Erythroblast (primary cell): ENCODE data around the gene SLC16A2.
A peak's percentile ranks its signal among the peaks of the same experiment; 100 is the strongest.

Experiments used
- DNase-seq, 2 experiments: peaks; one replicate each; lab custom pipeline; 2025; lab: John Stamatoyannopoulos, UW
- GATA1 ChIP-seq: IDR thresholded peaks from 2 replicates; pipeline ENCODE4 v1.6.1; 2011; ENCODE audit warnings: low read depth, mild to moderate bottlenecking, control low read depth, low read length, moderate library complexity
- POLR2A ChIP-seq: IDR thresholded peaks from 2 replicates; pipeline ENCODE4 v1.6.1; 2011; ENCODE audit warnings: mild to moderate bottlenecking, low read length

SLC16A2 gene

DNA sequence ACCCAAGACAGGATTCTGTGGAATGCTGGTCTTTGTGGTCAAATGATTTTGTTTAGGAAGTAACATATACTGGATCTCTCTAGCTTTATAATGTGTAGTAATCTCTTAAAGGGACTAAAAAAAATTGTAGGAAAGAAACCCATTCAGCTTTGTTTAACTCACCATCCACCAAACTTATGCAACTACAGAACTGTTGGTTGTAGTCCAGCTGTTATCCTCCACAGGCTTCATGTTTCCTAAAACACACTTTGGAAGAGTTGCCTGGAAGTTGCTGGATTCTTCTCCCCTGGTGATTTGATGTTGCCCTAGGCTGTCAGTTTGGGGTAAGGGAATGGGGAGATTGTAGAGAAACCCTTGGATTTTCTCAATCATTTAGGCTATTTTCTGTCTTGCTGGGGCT lies 103.8 kb downstream of the SLC16A2 start:
- no peak for DNase-seq
- no peak for TF ChIP-seq GATA1
- no peak for TF ChIP-seq POLR2A

- DNase-seq: no peak
- TF ChIP-seq GATA1 (no peak), POLR2A (no peak)
These were observed 105.5 kb downstream of the SLC16A2 start for GRCh38 chrX:74526764-74527163.

- TF ChIP-seq GATA1 (no peak), POLR2A (no peak)
- no peak for DNase-seq
These were observed 106.1 kb downstream of the SLC16A2 start for GRCh38 chrX:74527350-74527749.

- TF ChIP-seq POLR2A (no peak), GATA1 (no peak)
- DNase-seq: no peak
These were observed 108.0 kb downstream of the SLC16A2 start for GRCh38 chrX:74529311-74529710.

DNA sequence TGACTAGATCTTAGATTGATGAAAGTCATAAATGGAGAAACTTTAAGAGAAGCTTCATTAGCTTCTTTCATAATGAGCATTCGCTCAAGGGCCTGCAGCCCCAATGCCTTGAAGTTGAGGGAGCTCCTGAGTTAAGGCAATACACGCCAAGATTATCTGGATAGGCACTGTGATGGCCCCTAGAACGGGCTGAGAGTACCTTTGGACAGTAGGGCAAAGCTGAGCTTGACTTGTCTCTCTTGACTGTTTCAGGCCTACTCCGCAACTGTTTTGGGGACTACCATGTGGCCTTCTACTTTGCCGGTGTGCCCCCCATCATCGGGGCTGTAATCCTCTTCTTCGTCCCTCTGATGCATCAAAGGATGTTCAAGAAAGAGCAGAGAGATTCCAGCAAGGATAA lies 109.8 kb downstream of the SLC16A2 start:
- TF ChIP-seq GATA1 (no peak), POLR2A (no peak)

DNA sequence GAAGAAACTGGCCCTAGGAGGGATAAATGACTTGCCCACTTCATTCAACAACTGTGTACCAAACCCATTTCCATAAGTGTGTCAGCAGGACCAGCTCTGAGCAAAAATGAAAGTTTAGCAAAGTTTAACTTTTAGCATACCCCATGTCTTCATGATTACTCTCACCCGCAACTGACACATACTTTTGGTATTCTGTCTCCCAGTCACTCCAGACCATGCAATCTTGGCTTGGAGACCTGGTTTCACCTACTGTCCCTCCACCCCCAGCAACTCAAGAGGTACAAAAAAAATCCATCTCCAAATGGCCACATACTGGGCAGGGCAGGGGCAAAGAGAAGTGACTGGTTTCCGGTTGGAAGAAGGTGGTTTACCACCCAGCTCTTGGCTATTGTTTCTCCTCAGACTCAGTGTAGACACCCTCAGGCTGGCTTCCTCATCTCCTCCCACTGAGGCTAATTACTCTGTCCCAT lies 113.3 kb downstream of the SLC16A2 start:
- no peak for DNase-seq
- TF ChIP-seq POLR2A (no peak), GATA1 (no peak)

More for the DNA sequence above, 109.8 kb downstream of the SLC16A2 start:
- DNase-seq: no peak

DNA sequence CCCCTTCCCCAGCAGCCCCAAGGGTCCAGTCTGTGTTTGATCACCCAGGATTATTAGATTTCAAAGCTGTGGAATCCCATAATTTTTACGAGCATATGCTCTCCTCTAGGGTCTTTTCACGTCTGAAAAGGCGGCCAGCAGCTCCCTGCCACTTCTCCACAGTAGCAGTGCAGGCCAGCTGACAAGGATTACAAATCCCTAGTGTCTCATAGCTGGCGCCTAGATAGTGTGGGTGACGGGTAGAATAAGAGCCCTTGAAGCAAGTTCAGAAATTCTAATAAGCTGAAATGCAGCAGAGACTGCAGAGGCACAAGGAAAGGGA lies 113.8 kb downstream of the SLC16A2 start:
- DNase-seq: no peak
- no peak for TF ChIP-seq POLR2A

DNA sequence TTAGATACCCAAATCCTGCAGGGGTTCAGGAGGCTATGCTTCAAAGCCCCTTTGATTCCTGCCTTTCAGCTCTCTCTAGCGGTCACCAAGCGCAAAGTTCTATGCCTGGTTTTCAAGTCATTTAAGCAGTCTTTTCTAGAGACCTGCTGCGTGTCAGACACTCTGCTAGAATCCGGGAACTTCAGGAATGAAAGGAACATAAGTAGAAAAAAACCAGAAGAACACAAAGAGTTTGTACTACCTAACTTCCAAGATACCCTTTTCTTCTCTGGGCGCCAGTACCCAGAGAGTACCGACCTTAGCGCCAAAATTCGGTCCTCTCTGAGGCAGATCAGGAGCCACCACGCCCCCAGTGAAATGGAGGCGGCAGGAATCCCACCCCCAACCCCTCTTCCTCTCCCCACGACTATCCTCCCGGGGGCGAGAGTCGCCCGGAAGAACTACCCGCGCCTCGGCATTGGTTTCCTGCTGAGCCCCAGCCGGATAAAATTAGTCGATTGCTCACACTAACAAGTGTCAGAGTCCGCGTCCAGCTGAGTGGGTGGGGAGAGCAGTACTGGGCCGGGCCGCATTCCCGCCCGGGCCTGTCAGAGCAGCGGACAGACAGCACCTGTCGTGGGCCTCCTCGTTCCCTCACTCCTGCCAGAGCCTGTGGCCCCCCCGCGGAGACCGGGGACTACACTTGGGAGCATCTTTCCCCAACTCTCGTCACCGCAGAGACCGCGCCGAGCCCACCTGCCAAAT lies 114.3 kb downstream of the SLC16A2 start:
- TF ChIP-seq GATA1 (no peak), POLR2A (no peak)
- DNase-seq: peak; percentile 0 to 12

DNA sequence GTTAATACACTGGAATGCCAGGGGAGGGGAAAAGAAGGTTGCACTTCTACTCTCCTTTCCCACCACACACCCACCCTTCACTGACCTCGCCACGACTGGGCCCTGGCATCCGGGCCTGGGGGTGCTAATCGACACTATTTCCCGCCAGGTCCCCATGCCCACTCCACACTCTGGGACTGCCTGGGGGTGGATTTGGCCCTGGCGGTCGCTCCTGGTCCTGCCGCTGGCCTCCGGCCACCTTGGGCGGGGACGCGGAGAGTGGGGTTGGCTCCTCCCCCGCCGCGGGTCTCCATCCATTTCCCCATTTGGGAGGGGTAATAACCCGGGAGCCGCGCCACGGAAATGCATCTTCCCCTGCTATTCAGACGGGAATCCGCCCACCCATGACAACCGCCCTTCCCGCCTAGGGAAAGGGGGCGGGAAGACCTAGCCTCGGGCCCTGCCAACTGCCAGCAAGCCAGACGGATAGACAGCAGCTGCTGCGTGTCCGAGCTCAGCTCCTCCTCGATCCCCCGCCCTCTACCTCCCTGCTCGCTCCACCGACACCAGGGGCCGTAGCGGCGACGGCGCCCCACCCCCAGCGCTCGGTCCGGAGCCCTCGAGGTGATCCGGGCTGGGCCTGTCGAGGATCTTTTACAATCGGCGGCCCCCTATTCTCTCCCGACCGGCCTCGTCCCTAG lies 115.0 kb downstream of the SLC16A2 start:
- peak; percentile 34 to 49 for DNase-seq
- no peak for TF ChIP-seq POLR2A
- TF ChIP-seq GATA1: no peak

DNA sequence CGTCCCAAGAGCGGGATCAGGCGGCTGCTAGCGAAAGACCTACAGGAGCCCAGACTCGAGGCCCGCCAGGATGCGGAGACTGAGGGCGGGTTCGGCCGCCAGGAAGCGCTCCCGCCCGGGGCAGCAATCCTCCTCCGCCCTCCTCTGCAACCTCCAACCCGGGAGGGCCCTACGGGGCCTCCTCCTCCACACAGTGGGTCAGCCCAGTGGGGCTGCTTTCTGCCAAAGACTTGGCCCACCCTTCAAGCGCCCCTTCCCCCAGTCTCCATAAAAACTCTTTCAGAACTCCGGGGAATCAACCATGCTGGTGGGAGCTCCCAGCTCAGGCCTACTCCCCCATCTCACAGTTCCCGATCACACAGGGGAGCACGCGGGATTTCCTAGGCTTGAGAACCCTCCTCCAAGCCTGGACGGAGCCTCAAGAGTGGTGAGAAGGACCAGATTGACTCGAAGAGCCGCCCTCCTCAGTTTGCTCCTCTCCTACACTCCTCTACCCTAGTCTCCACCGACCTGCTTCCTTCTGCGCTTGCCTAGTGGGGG lies 115.6 kb downstream of the SLC16A2 start:
- TF ChIP-seq POLR2A (no peak), GATA1 (no peak)
- DNase-seq: no peak

- no peak for TF ChIP-seq GATA1
- no peak for TF ChIP-seq POLR2A
- DNase-seq: no peak
These were observed 119.4 kb downstream of the SLC16A2 start for GRCh38 chrX:74540635-74541249.

GRCh38 chrX:74545880-74546523 lies 124.7 kb downstream of the SLC16A2 start:
- no peak for TF ChIP-seq GATA1
- TF ChIP-seq POLR2A: no peak
- DNase-seq: no peak

- DNase-seq: no peak
- no peak for TF ChIP-seq POLR2A
- no peak for TF ChIP-seq GATA1
These were observed 125.7 kb downstream of the SLC16A2 start for GRCh38 chrX:74546984-74547383.

DNA sequence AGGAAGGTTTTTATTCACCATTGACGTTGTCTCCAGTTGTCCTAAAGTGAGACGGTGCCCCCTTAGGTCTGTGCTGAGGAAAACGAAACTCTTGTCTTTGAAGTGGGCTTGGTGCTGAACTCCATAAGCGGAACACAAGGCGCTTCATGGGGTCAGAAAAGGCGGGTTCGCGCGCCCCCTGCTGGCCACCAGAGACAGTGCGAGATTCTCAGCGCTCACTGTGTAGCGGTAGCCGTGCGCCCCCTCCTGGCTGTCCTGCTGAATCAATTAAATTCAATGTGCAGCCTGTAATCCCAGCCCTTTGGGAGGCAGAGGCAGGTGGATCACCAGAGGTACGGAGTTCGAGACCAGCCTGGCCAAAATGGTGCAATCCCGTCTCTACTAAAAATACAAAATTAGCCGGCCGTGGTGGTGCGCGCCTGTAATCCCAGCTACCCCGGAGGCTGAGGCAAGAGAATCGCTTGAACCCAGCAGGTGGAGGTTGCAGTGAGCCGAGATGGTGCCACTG lies 129.1 kb downstream of the SLC16A2 start:
- DNase-seq: peak; percentile 81 to 87
- TF ChIP-seq GATA1 (no peak), POLR2A (no peak)
